ENCODE data around the gene ZNF618.

ZNF618 gene

DNA sequence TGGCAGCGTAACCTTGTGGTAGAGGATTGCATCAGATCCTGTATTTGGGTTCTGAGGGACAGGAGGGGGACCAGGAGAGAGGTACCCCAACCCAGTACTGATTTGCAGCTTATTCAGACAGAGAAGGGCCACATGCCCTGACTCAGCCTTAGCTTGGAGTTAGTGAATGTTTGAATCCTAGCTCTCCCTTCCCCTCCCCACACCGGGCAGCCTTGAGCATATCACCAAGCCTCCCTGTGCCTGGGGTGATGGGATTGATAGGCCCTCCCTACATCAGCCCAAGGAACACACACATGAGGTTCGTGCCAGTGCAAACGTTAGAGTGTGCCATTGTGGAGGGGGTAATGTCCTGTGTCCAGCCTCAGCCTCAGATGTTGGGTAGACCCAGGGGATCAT is 130.0 kb downstream of the ZNF618 start:
- no peak for DNase-seq

- peak in 1 of 2 donors; percentile 4 for DNase-seq
These were observed 131.0 kb downstream of the ZNF618 start for GRCh38 chr9:114006931-114007691.

- peak in 1 of 2 donors; percentile 12 for DNase-seq
These were observed 132.0 kb downstream of the ZNF618 start for GRCh38 chr9:114007991-114008666.

GRCh38 chr9:114008667-114009410 is 132.7 kb downstream of the ZNF618 start:
- DNase-seq: peak in 1 of 2 donors; percentile 4

DNA sequence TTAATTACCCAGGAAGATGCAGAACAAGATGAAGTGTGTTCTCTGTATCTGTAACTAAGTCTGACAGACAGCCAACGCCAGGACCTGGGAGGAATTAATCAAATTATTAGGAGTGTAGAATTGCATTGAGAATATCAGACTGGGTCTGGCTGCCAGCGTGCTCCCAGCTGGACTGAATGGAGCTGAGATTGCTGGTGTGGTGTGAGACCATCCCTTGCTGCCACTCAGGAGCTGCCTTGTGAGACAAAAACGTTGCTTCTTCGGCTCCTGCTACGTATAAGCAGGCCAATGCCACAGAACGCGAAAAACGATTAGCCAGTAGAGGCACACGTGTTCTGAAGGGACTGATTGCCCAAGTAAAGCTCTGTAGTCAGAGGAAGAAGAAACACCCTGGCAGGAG is 135.2 kb downstream of the ZNF618 start:
- DNase-seq: no peak

DNA sequence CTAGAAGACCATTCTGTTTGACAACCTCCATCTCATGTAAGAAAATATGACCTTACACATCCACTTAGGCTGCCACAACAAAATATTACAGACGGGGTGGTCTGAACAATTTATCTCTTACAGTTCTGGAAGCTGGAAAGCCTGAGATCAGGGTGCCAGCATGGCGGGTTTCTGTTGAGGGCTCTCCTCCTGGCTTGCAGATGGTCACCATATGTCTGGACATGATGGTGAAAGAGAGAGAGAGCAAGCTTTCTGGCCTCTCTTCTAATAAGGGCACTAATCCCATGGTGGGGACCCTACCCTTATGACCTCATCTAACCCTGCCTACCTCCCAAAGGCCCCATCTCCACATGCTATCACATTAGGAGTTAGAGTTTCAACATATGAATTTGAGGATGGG is 136.0 kb downstream of the ZNF618 start:
- no peak for DNase-seq

DNA sequence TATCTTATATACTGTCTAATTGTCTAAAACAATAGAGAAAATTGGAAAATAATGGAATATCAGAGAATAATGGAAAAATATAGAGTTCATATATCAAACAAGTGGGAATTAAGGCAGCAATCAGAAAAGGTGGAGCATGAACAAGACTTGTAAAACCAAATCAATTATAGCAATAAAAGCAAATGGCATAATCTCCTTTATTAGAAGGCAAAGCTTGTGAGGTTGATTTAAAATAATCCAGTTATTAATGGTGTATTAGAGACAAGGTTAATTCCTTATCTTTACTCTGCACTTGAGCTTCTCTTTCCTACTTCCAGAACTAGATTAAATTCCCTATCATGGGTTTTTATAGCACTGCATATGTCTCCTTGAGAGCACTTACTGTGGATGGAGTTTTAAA is 137.9 kb downstream of the ZNF618 start:
- no peak for DNase-seq

DNA sequence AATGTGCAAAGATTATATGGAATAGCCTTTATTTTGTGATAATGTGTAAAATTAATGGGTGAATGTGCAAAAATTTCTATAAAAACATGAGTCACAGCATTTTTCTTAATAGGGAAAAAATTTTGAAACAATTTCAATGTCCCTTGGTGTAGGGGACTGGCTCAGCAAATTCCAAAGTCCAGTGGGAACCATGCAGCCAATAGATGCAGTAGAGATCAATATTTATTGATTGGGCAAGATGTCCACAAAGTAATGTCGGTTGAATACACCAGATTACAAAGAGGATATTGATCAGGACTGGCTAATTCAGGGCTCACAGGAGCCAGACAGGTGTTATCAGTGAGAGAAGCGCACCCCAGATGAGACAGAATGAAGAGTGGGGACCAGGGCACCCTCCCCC is 139.5 kb downstream of the ZNF618 start:
- no peak for DNase-seq

DNA sequence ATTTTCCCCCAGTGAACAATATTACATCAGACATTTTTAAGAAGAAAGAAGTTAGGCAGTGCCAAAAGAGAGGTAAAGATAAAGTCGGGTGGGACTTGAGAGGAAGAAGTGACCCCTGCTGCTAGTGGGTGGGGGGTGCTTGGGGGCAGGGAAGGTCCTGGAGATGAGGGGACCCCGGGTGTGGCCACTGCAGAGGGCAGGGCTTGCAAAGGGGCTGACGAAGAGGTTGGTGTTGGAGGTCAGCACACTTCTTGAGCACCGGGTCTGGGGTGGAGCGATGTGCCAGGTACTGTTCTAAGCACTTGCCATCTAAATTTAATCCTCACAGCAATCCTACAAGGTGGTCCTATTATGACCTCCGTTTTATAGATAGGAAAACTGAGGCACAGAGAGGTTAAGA is 140.0 kb downstream of the ZNF618 start:
- no peak for DNase-seq

DNA sequence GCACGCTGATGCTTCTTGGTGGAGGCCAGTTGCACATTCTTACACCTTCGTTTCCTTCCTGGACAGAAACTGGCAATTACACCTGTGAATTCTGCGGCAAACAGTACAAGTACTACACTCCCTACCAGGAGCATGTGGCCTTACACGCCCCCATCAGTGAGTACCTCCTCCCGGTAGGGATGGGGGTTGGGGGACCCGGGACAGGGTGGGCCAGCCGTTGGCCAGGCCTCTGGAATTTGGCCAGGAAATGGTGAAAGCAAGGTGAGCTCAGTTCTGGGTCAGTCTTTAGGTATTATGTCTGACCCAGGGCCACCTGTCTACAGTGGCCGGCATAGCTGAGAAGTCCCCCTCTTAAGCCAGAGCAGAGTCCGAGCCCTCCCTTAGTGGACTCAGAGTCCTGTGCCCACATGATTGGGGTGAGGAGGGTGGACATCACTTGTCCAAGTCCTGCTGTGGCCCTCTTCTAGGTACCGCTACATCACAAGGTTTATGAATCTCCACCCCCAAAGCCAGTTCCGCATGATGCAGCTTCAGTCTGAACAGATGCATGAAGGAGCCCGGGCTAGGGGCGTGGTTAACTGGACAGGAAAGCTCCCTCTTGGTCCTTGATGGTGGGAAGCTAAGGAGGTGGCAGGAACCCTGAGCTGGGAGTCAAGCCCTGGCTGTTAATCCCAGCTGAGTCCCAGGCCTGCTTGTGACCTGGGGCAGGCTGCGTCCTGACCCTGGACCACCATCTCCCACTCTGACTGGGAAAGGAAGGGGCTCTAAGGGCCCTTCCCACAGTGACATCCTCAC is 140.7 kb downstream of the ZNF618 start:
- DNase-seq: no peak

GRCh38 chr9:114017741-114018715 is 141.9 kb downstream of the ZNF618 start:
- no peak for DNase-seq

DNA sequence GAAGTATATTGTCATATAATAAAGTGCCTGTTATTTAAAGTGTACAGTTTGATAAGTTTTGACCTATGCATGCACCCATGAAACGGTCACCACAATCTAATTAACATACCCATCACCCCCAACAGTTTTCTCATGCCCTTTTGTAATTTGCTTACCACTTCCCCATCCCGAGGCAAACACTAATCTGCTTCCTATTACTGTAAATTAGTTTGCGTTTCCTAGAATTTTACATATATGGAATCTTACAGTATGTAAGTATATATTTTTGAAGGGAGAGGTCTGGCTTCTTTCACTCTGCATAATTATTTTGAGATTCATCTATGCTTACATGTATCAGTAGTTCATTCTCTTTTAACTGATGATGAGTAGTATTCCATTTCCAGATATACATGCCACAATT is 145.5 kb downstream of the ZNF618 start:
- no peak for DNase-seq

DNA sequence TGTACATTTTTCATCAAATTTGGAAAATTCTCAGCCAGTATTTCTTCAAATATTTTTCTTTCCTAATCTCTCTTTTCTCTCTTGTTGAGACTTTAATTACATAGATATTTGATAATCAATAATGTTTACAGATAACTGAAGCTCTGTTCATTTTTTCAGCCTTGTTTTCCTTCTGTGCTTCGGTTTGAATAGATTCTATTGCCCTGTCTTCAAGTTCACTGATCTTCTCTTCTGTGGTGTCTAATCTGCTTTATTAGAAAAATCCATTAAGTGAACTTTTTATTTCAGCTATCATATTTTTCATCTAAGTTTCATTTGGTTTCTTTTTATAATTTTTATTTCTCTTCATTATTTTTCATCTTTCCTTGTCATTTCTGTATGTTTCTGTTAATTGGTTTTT is 147.9 kb downstream of the ZNF618 start:
- DNase-seq: no peak

DNA sequence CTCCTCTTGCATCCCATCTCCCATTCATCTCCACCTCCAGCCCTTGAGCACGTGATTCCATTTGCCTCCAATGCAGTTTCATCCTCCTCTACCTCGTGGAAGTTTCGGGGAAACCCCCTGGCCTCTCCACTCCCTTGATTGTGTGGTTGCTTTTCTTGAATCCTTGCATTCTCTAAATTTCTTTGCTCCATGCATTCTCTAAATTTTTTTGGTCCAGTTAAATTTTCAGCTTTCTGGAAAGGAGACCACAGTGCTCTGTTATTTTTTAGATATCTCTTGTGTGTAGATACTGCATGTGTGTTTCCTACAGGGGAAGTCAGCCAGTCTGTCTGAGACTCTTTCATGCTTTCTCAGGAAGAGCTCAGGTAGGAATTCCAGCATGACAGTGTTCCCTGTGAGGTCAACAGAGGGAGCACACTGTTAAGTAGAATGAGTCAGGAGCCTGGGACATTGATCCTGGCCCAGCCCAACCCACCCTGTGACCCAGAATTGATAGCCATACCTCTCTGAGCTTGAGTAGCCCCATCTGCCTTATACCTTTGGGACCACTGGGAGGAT is 149.2 kb downstream of the ZNF618 start:
- DNase-seq: no peak

DNA sequence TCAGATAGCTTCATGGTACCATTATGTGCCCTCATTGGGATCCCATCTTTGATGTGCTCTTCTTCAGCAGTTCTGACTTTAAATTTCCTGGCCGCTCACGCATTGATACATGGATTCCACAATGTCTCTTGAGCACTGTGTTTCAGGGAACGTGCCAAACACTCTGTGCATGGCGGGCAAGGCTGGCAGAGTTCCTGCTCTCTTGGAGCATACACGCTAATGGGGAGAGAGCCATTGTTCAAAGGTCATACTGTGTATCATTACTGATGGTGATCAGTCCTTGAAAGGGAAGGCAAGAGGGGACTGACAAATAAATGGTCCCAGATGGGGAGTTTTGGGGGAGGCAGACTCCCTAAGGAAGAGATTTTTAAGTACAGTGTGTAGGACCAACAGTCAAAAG is 149.7 kb downstream of the ZNF618 start:
- DNase-seq: no peak

DNA sequence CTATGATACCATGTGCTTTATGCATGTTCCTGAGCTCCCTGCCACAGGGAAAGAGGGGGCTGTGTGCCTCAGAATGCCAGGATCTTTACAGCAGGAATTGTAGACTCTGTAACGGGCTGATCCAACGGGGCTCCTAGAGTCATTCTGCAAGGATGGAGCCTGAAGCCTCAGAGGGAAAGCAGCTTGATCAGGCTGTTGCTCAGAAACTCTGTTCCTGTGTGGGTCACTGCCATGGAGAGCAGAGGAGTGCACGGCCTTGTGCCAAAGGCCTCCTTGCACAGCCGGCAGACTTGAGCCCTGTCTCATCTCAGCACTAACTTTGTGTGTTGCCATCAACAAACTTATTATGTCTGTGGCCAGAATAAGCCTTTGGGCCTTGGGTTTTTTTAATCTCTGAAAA is 150.2 kb downstream of the ZNF618 start:
- no peak for DNase-seq

DNA sequence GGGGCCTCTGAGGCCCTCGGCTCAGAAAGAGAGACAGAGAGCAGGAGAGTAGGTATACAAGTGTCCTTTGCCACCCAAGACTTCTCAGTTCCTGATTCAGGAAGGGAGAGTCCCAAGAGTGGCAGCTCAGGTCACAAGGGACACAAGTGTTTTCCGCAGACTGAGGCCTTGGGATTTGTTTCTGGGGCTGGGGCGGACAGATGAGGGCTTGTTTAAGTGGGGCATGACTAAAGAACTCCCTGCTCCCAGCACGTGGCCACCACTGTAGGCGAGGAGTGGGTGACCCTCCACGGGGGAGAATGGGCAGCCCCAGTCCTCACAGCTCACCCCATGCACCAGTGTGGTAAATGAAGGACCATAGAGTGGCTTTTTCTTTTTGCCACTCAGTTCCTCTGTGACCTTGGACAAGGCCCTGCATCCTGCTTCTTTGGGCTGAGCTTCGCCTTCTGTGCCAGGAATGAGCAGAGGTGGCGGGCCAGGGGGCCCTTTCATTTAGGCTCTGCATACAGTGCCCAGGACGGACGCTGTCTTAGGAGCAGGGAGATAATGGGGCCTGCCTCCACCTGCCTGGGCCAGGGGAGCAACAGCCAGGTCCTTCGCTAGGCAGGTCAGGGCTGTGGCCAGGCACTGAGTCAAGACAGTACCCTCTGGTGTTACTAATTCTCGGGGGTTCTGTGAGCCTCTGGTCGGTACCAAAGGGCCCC is 151.2 kb downstream of the ZNF618 start:
- DNase-seq: no peak

DNA sequence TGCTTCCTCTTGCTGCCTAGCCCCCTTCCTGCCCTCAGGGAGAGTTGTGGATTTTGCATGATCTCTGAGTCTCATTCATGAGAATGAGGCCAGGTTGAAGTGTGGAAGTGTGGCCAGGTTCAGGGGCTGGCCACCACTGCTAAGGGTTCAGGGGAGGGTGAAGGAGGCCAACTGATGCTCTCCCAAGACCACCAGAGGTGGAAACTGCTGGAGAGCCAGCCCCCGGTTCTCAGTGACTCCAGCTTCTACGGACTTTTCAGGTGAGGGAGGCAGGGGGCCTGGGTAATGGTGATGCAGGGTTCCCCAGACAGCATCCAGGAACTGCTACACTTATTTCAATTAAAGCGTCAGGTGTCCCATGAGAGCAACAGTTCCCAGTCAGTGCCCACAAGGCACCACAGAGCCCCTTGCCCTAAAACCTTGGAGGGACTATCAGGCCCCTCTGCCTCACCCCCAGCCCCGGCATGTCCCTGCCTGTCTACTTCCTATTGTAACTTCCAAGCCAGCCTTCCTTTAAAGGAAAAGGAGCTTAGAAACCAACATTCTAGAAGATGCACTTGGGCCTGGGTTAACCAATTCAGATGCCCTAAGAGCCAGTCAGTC is 151.9 kb downstream of the ZNF618 start:
- DNase-seq: no peak

DNA sequence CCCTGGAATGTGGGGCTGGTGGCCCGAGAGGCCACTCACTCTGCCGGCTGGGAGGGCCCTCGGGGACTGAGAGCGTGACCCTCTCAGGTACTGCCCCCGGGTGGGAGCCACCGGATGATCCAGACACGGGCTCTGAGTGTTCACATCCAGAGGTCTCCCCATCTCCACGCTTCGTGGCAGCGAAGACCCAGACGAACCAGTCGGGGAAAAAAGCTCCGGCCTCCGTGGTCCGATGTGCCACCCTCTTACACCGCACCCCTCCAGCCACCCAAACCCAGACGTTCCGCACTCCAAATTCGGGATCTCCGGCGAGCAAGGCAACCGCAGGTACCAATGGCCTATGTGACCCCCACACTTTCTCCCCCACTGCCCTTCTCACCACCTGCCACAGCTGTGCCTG is 152.5 kb downstream of the ZNF618 start:
- DNase-seq: no peak

All from stimulated activated CD4-positive, alpha-beta T cell treated with anti-CD3 and anti-CD28 coated beads, Interleukin-2, amount 100 ng/mL, for 24 hours (primary cell).